ENCODE results near the gene CHRND. TPM values are rescaled to one million over a fixed set of nuclear protein-coding genes. Genes with fewer than 3 reads are reported as not detected.

CHRND gene
- total and polyA plus RNA-seq, 3 donors from 2014 or later: 0.16 to 0.63 (median 0.56) TPM

DNA sequence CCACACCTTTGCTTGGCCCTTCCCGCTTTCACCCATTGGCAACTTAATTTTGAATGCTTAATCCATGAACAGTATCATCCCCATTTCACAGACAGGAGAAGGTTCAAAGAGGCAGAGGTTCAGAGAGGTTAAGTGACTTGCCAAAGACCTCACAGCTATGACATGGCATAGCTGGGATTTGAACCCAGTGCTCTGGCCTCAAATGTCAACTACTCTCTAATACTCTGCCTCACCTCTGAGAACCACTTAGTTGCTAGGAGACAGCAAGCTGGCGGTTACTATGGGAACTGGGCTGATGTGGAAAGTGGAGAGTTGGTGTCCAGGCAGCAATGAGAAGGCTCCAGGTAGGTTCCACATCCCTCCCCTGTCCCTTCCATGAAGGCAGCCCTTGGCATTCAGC, 21.5 kb upstream of the CHRND start:
- intact Hi-C loops (cut with DNase I; ENCODE audit: low total_unique reads): no loop called here
- Histone ChIP-seq H3K27me3 (no peaks in the 10 kb centered on the region), H3K36me3 (ENCODE audit: low read depth, missing control alignments) (no peaks in the 10 kb centered on the region), H3K27ac (no peak overlapping the region), H3K9me3 (no peaks in the 10 kb centered on the region), H3K4me1 (peaks cover 22% of the 10 kb centered on the region), H3K4me3 (no peak overlapping the region)
- no peak for DNase-seq
- 76 to 96% methylated on average over 2 of the region's 2 CpGs for WGBS, 2 donors
- TF ChIP-seq, protein P1, sequence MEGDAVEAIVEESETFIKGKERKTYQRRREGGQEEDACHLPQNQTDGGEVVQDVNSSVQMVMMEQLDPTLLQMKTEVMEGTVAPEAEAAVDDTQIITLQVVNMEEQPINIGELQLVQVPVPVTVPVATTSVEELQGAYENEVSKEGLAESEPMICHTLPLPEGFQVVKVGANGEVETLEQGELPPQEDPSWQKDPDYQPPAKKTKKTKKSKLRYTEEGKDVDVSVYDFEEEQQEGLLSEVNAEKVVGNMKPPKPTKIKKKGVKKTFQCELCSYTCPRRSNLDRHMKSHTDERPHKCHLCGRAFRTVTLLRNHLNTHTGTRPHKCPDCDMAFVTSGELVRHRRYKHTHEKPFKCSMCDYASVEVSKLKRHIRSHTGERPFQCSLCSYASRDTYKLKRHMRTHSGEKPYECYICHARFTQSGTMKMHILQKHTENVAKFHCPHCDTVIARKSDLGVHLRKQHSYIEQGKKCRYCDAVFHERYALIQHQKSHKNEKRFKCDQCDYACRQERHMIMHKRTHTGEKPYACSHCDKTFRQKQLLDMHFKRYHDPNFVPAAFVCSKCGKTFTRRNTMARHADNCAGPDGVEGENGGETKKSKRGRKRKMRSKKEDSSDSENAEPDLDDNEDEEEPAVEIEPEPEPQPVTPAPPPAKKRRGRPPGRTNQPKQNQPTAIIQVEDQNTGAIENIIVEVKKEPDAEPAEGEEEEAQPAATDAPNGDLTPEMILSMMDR (IDR thresholded peaks at IDR 0.05): no peak
- TF ChIP-seq POLR2A (IDR thresholded peaks at IDR 0.05): no peak

DNA sequence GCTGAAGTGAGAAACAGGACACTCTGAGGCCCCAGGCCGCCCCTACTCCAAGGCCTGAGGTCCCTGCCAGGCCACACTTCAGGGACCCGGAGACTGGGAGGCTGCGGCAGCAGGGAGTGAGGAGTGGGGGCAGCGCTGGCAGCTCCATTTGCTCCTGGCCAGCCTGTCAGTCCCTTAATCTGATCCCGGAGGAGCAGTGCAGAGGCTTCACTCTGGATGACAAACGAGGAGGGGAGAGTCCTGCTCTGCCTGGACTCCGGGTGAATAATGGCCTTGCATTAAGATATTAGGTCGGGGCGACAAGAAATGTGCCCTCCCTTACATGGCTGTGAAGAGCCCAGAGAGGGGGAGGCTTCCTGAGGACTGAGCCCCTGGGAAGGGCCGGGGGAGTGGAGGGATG, 20.1 kb upstream of the CHRND start:
- no peak for DNase-seq
- TF ChIP-seq, protein P1 (IDR thresholded peaks at IDR 0.05): no peak
- TF ChIP-seq POLR2A (IDR thresholded peaks at IDR 0.05): no peak
- 53 to 81% methylated on average over 9 to 10 of the region's 10 CpGs for WGBS, 2 donors
- no peak overlapping the region for H3K4me3 ChIP-seq
- no peaks in the 10 kb centered on the region for H3K9me3 ChIP-seq
- no peaks in the 10 kb centered on the region for H3K27me3 ChIP-seq
- H3K36me3 ChIP-seq (ENCODE audit: low read depth, missing control alignments): no peaks in the 10 kb centered on the region
- H3K27ac ChIP-seq: no peak overlapping the region
- intact Hi-C loops (cut with DNase I; ENCODE audit: low total_unique reads): no loop called here
- H3K4me1 ChIP-seq: peaks cover 22% of the 10 kb centered on the region

DNA sequence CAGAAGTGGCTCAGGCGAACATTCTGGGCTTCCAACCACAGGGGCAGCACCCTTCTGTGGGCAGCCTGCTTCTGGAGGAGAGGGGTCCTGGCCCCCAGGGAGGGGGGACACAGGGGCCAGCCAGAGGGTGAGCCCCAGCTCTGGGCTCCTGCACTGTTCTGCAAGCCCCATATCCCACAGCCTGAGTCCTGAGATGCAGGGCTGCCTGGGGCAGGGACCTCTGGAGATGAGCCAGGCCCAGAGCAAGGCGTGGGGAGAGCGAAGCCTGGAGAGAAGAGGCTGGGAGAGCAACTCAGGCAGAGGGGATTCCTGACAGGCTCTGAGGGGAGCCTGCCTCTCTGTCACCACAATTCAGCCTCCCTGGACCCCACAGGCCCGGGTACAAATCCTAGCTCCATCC, 19.3 kb upstream of the CHRND start:
- Histone ChIP-seq H3K27me3 (no peaks in the 10 kb centered on the region), H3K4me1 (peaks cover 16% of the 10 kb centered on the region), H3K9me3 (no peaks in the 10 kb centered on the region), H3K27ac (no peak overlapping the region), H3K36me3 (ENCODE audit: low read depth, missing control alignments) (no peaks in the 10 kb centered on the region), H3K4me3 (no peak overlapping the region)
- no peak for DNase-seq
- TF ChIP-seq, protein P1 (IDR thresholded peaks at IDR 0.05): no peak
- TF ChIP-seq POLR2A (IDR thresholded peaks at IDR 0.05): no peak
- 67 to 83% methylated on average over 3 to 4 of the region's 4 CpGs for WGBS, 2 donors
- intact Hi-C loops (cut with DNase I; ENCODE audit: low total_unique reads): no loop called here

DNA sequence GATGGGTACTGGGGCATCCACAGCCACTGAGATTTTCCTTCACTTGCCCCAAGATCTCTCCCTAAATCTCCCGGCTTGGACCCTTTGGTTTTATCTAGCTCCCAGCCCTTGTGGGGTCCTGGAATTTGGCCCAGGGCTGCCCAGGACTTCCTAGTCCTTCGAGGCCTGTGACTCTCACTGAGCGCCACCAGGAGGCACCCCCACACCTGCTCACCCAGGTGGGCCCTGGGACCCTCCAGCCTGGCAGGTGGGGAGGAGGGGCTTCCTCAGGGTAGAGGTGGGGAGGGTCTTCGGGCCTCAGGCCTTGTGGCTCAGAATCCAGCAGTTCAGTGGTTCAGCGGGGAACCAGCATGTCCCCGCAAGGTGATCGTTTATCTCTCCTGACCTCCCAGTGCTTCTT, 17.7 kb upstream of the CHRND start:
- Histone ChIP-seq H3K27ac (no peak overlapping the region), H3K9me3 (no peaks in the 10 kb centered on the region), H3K27me3 (no peaks in the 10 kb centered on the region), H3K4me1 (peaks cover 4% of the 10 kb centered on the region), H3K36me3 (ENCODE audit: low read depth, missing control alignments) (no peaks in the 10 kb centered on the region), H3K4me3 (no peak overlapping the region)
- intact Hi-C loops (cut with DNase I; ENCODE audit: low total_unique reads): no loop called here
- no peak for DNase-seq
- TF ChIP-seq POLR2A (IDR thresholded peaks at IDR 0.05): no peak
- TF ChIP-seq, protein P1 (IDR thresholded peaks at IDR 0.05): no peak
- 91 to 95% methylated on average over 6 to 7 of the region's 7 CpGs for WGBS, 2 donors

DNA sequence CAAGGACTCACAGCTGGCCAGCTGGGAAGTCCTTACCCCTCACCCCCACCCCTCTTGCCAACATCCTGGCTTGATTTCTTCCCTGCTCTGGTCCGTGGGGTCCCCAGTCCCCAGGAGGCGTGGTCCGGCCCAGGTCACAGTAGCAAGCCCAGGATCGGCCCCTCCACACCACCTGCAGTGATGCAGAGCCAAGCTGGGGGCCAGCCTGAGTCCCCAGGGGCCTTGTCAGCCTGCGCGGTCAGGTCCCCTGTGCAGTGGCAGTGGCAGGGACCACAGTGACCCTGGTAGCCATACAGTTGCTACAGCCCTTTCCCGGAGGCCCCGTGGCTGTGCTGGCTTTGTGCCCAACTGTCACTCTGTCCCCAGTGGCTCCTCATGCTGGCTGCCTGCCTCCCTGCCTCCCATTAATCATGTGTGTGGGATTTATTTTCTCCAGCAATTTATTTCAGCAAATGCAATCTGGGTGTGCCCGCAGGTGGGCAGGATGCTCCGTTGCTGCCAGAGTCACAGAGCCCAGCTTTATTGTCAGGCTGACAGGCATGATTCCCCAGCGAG, 14.5 kb upstream of the CHRND start:
- no peaks in the 10 kb centered on the region for H3K27me3 ChIP-seq
- no peak overlapping the region for H3K27ac ChIP-seq
- WGBS, 2 donors: 63 to 82% methylated on average over 5 to 11 of the region's 11 CpGs
- H3K4me3 ChIP-seq: no peak overlapping the region
- no peak for TF ChIP-seq POLR2A (IDR thresholded peaks at IDR 0.05)
- TF ChIP-seq, protein P1 (IDR thresholded peaks at IDR 0.05): no peak
- H3K9me3 ChIP-seq: no peaks in the 10 kb centered on the region
- intact Hi-C loops (cut with DNase I; ENCODE audit: low total_unique reads): loop anchor here (10.0 kb wide), 1 partner anchor 607 kb away; no protein-coding TSS in a partner anchor
- DNase-seq: peak; percentile 47
- H3K36me3 ChIP-seq (ENCODE audit: low read depth, missing control alignments): no peaks in the 10 kb centered on the region
- H3K4me1 ChIP-seq: no peaks in the 10 kb centered on the region

Data from testis (tissue), 3 donors.